Gastrocnemius medialis (tissue), 4 donors: ENCODE results near the gene B3GNT7. TPM values are rescaled to one million over a fixed set of nuclear protein-coding genes. Genes with fewer than 3 reads are reported as not detected.
A peak's percentile ranks its signal among the peaks of the same experiment; 100 is the strongest.

ENCODE experiments used
- ATAC-seq, 2 donors: fragments of 150-250 bp; one replicate each; pipeline ENCODE4 v1.9.1; 2016
- DNase-seq, 2 donors: peaks; one replicate each; pipeline ENCODE4 v3.0.0-alpha.2; 2019
- H3K27ac ChIP-seq, 4 donors: fragments of 200-600 bp; sonication (generic); 1 replicate in 1 of 4; 2 replicates in 3 of 4; pipeline ENCODE4 v1.5.1; 2016 to 2018; ENCODE audit warnings: mild to moderate bottlenecking in 2 of 4, moderate library complexity in 1 of 4
- H3K27me3 ChIP-seq, 3 donors: fragments of 200-600 bp; sonication (generic) in 2 of 3; 1 replicate in 1 of 3; 2 replicates in 2 of 3; pipeline versions ENCODE4 v1.5.1 to v1.6.0; 2016 to 2019; ENCODE audit warnings: mild to moderate bottlenecking in 1 of 3, moderate library complexity in 1 of 3
- H3K36me3 ChIP-seq, 2 donors: fragments of 200-600 bp; sonication (generic) in 1 of 2; one replicate each; pipeline ENCODE4 v1.5.1; 2017 to 2018
- H3K4me1 ChIP-seq, 2 donors: fragments of 200-600 bp; sonication (generic) in 1 of 2; one replicate each; pipeline ENCODE4 v1.5.1; 2016 to 2017; ENCODE audit warnings: mild to moderate bottlenecking in 2 of 2
- H3K4me3 ChIP-seq, 4 donors: fragments of 200-600 bp; sonication (generic) in 3 of 4; 1 replicate in 1 of 4; 2 replicates in 3 of 4; pipeline ENCODE4 v1.5.1; 2016 to 2019; ENCODE audit warnings: mild to moderate bottlenecking in 2 of 4
- H3K9me3 ChIP-seq, 3 donors: fragments of 200-600 bp; sonication (generic) in 2 of 3; 1 replicate in 1 of 3; 2 replicates in 2 of 3; pipeline ENCODE4 v1.5.1; 2016 to 2019
- POLR2A ChIP-seq, 2 donors: fragments of 450-650 bp; IDR thresholded peaks; one replicate each; pipeline ENCODE4 v1.6.1; 2017; ENCODE audit warnings: antibody characterized with exemption in 2 of 2, mild to moderate bottlenecking in 2 of 2, moderate library complexity in 2 of 2
- in situ Hi-C, 4 donors: fragments of 200-750 bp; cut with MboI; loops; one replicate each; pipeline versions ENCODE4 v1.15.0 to v1.8.0; 2017; ENCODE audit warnings: low sequenced_read_pairs in 4 of 4
- intact Hi-C: fragments of 100-400 bp; cut with DNase I; formaldehyde crosslinking; loops from one replicate; pipeline ENCODE4 v1.15.1; 2023; ENCODE audit warnings: low total_unique reads
- total RNA-seq, 4 donors: library from RNA; depleted of rRNA; stranded (reverse); fragments of >200 nt; gene quantifications; one replicate each; pipeline versions ENCODE4 v1.1.0 to v1.2.3, GENCODE V29; 2016
- TF ChIP-seq, protein P1 (sequence below), 5 experiments: fragments of 450-650 bp in 3 of 5; fragments of 200-600 bp in 2 of 5; sonication (generic) in 2 of 5; IDR thresholded peaks in 4 of 5; conservative IDR thresholded peaks in 1 of 5; 1 replicate in 4 of 5; 2 replicates in 1 of 5; pipeline ENCODE4 v1.5.1; 2016 to 2019; ENCODE audit warnings: antibody characterized with exemption in 5 of 5, mild to moderate bottlenecking in 3 of 5, moderate library complexity in 3 of 5

The B3GNT7 gene
- total RNA-seq, 4 donors from 2014 or later = 0.10 to 0.60 (median 0.44) TPM

DNA sequence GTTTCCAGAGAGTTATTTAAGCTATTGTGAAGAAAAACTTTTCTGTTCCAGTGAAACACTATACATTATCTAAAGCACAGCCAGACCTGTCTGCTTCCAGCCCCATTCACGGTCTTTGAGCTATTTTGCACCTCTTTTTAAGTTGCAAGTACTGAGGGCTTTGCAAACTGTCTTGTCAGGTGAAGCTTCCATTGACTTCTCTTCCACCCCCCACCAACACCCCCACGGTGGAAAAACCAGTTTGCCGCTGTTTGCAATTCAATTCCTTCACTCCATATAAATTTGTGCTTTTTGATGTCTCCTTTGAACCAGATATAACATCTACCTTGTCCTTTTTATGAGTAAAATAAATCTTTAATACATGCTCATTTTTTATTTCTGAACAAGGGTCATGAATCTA lies 15.7 kb downstream of the B3GNT7 start:
- no peak for DNase-seq
- no peak overlapping the region for H3K4me3 ChIP-seq
- peaks cover 0 to 7% (median 0%) of the 10 kb centered on the region in 3 donors for H3K27me3 ChIP-seq
- TF ChIP-seq POLR2A (IDR thresholded peaks at IDR 0.05) = no peak
- TF ChIP-seq, protein P1, sequence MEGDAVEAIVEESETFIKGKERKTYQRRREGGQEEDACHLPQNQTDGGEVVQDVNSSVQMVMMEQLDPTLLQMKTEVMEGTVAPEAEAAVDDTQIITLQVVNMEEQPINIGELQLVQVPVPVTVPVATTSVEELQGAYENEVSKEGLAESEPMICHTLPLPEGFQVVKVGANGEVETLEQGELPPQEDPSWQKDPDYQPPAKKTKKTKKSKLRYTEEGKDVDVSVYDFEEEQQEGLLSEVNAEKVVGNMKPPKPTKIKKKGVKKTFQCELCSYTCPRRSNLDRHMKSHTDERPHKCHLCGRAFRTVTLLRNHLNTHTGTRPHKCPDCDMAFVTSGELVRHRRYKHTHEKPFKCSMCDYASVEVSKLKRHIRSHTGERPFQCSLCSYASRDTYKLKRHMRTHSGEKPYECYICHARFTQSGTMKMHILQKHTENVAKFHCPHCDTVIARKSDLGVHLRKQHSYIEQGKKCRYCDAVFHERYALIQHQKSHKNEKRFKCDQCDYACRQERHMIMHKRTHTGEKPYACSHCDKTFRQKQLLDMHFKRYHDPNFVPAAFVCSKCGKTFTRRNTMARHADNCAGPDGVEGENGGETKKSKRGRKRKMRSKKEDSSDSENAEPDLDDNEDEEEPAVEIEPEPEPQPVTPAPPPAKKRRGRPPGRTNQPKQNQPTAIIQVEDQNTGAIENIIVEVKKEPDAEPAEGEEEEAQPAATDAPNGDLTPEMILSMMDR (IDR thresholded peaks at IDR 0.05 in 4 of 5, conservative IDR thresholded peaks at IDR 0.05 in 1 of 5) = no peak
- no peaks in the 10 kb centered on the region for H3K36me3 ChIP-seq
- ATAC-seq = no peak
- peaks cover 0 to 5% of the 10 kb centered on the region in 2 donors for H3K4me1 ChIP-seq
- no peaks in the 10 kb centered on the region for H3K9me3 ChIP-seq
- in situ Hi-C loops = loop anchor here in 3 of 4 donors (5.0 to 25.0 kb wide), 4 partner anchors 174 to 306 kb away; no protein-coding TSS in a partner anchor
- no peak overlapping the region for H3K27ac ChIP-seq
- intact Hi-C loops = loop anchor here (10.0 kb wide), 1 partner anchor 116 kb away; no protein-coding TSS in a partner anchor

DNA sequence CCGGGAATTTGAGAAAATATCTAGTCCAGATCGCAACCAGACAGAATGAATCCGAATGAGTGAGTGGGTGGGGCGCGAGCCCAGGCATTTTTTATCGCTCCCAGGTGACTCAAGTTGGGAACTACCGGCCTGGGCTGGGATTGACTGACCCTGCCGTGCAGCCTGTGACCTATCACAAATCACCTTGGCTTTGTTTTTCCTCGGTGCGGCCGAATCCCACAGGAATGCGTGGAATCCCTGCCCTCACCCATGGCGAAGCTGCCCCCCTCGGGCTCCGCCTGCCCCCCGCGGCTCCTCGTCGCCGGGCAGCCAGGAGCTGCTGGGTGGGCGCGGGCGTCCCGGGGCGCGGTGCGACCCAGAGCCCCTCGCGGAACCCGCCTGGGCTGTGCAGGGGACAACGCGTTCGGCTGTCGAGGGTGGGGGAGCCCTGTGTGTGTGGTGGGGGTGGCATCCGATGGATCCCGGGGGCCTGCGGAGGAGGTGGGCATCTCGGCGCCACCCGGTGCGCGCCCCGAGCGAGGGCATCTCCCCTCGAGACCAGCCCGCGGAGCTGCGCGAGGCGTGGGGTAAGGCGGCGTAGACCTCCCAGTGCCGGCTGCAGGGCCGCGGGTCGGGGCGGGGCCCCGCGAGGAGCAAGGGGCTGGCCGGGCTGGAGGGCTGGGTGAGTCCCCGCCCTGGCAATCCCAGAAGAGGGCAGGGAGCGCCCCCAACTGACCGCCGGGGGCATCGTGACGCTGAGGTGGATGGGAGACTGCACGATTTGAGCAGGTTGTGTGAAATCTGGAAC lies 16.5 kb downstream of the B3GNT7 start:
- TF ChIP-seq POLR2A (IDR thresholded peaks at IDR 0.05) = no peak
- TF ChIP-seq, protein P1 (IDR thresholded peaks at IDR 0.05 in 4 of 5, conservative IDR thresholded peaks at IDR 0.05 in 1 of 5) = peak in 4 of 5 experiments; percentile 40 to 66 (median 64)
- peaks cover 0 to 7% (median 0%) of the 10 kb centered on the region in 3 donors for H3K27me3 ChIP-seq
- peak; percentile 45 to 53 for DNase-seq
- no peaks in the 10 kb centered on the region for H3K36me3 ChIP-seq
- no peaks in the 10 kb centered on the region for H3K9me3 ChIP-seq
- no peak overlapping the region for H3K27ac ChIP-seq
- peak; percentile 61 to 76 for ATAC-seq
- H3K4me3 ChIP-seq = peak overlapping the region; percentile 47 to 58 (median 50)
- in situ Hi-C loops = loop anchor here in 3 of 4 donors (5.0 to 25.0 kb wide), 4 partner anchors 175 to 307 kb away; no protein-coding TSS in a partner anchor
- intact Hi-C loops = loop anchor here (1.0 to 10.0 kb wide), 3 partner anchors 117 to 308 kb away; no protein-coding TSS in a partner anchor
- peaks cover 0 to 5% of the 10 kb centered on the region in 2 donors for H3K4me1 ChIP-seq

DNA sequence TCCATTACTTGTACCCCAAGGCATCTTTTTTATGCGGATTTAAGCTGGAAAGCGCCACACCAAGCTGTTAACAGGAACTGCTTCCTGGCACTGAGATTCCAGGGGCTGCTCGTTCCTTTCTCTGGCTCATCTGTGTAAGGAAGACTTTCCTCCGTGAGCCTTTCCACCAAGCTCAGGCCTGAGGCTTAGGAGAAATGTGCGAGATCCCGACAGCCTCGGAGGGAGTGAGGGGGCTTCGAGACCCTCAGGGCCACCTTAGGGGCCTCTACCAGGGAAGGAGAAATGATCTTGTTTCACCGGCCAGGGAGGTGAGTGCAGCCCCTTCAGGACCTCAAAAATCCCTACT lies 17.1 kb downstream of the B3GNT7 start:
- H3K4me1 ChIP-seq = peaks cover 0 to 5% of the 10 kb centered on the region in 2 donors
- TF ChIP-seq, protein P1 (IDR thresholded peaks at IDR 0.05 in 4 of 5, conservative IDR thresholded peaks at IDR 0.05 in 1 of 5) = no peak
- TF ChIP-seq POLR2A (IDR thresholded peaks at IDR 0.05) = no peak
- no peak overlapping the region for H3K27ac ChIP-seq
- no peaks in the 10 kb centered on the region for H3K36me3 ChIP-seq
- no peak for DNase-seq
- peak in 1 of 2 donors; percentile 14 for ATAC-seq
- peaks cover 0 to 7% (median 0%) of the 10 kb centered on the region in 3 donors for H3K27me3 ChIP-seq
- H3K9me3 ChIP-seq = no peaks in the 10 kb centered on the region
- in situ Hi-C loops (loop anchor here in 3 of 4 donors (5.0 to 25.0 kb wide), 4 partner anchors 175 to 308 kb away; no protein-coding TSS in a partner anchor), intact Hi-C loops (loop anchor here (1.0 to 10.0 kb wide), 3 partner anchors 118 to 308 kb away; no protein-coding TSS in a partner anchor)
- H3K4me3 ChIP-seq = peak overlapping the region; percentile 47 to 58 (median 50)

GRCh38 chr2:231413456-231413855 lies 17.9 kb downstream of the B3GNT7 start:
- H3K4me3 ChIP-seq = no peak overlapping the region
- H3K27ac ChIP-seq = no peak overlapping the region
- peaks cover 0 to 5% of the 10 kb centered on the region in 2 donors for H3K4me1 ChIP-seq
- TF ChIP-seq, protein P1 (IDR thresholded peaks at IDR 0.05 in 4 of 5, conservative IDR thresholded peaks at IDR 0.05 in 1 of 5) = no peak
- no peak for TF ChIP-seq POLR2A (IDR thresholded peaks at IDR 0.05)
- H3K9me3 ChIP-seq = no peaks in the 10 kb centered on the region
- ATAC-seq (no peak), DNase-seq (no peak)
- intact Hi-C loops (loop anchor here (2.0 to 10.0 kb wide), 2 partner anchors 119 to 187 kb away; no protein-coding TSS in a partner anchor), in situ Hi-C loops (loop anchor here in 3 of 4 donors (5.0 to 25.0 kb wide), 4 partner anchors 176 to 309 kb away; no protein-coding TSS in a partner anchor)
- H3K36me3 ChIP-seq = no peaks in the 10 kb centered on the region
- peaks cover 0 to 7% (median 0%) of the 10 kb centered on the region in 3 donors for H3K27me3 ChIP-seq
